Liver (tissue), 9 donors: ENCODE results near the gene URAD. TPM values are rescaled to one million over a fixed set of nuclear protein-coding genes. Genes with fewer than 3 reads are reported as not detected.
A peak's percentile ranks its signal among the peaks of the same experiment; 100 is the strongest.

Source experiments
- DNase-seq: peaks from one replicate; pipeline ENCODE4 v3.0.0-alpha.2; 2017; ENCODE audit warnings: low spot score
- H3K27ac ChIP-seq, 2 donors: one replicate each; pipeline ENCODE4 v1.7.0; 2013; ENCODE audit warnings: inconsistent platforms in 2 of 2, low read length in 2 of 2, control low read depth in 1 of 2, low read depth in 1 of 2, mild to moderate bottlenecking in 1 of 2
- H3K27me3 ChIP-seq, 4 donors: one replicate each; pipeline versions ENCODE4 v1.6.1 to v1.7.0; 2013; ENCODE audit warnings: low read length in 3 of 4, inconsistent platforms in 1 of 4, mild to moderate bottlenecking in 1 of 4, moderate library complexity in 1 of 4; ENCODE audit not compliant: control insufficient read depth in 4 of 4, insufficient read depth in 4 of 4
- H3K36me3 ChIP-seq, 4 donors: one replicate each; pipeline versions ENCODE4 v1.6.1 to v1.7.0; 2013; ENCODE audit warnings: low read length in 3 of 4, mild to moderate bottlenecking in 3 of 4, low read depth in 1 of 4, moderate library complexity in 1 of 4; ENCODE audit not compliant: control insufficient read depth in 4 of 4, insufficient read depth in 3 of 4
- H3K4me1 ChIP-seq, 4 donors: one replicate each; pipeline versions ENCODE4 v1.6.1 to v1.7.0; 2013; ENCODE audit warnings: low read length in 3 of 4, mild to moderate bottlenecking in 3 of 4, moderate library complexity in 1 of 4; ENCODE audit not compliant: control insufficient read depth in 4 of 4, insufficient read depth in 4 of 4
- H3K4me3 ChIP-seq, 3 donors: one replicate each; pipeline versions ENCODE4 v1.6.1 to v1.7.0; 2013; ENCODE audit warnings: low read length in 3 of 3, control low read depth in 1 of 3, low read depth in 1 of 3, mild to moderate bottlenecking in 1 of 3
- H3K9ac ChIP-seq, 2 donors: one replicate each; pipeline ENCODE4 v1.7.0; 2013; ENCODE audit warnings: low read length in 2 of 2, mild to moderate bottlenecking in 2 of 2, moderate library complexity in 2 of 2, control low read depth in 1 of 2, low read depth in 1 of 2
- H3K9me3 ChIP-seq, 4 donors: one replicate each; pipeline versions ENCODE4 v1.6.1 to v1.7.0; 2013; ENCODE audit warnings: low read length in 3 of 4; ENCODE audit not compliant: control insufficient read depth in 4 of 4
- ATF3 ChIP-seq: IDR thresholded peaks from 2 replicates; pipeline ENCODE4 v1.6.1; 2016; ENCODE audit warnings: antibody characterized with exemption
- CTCF ChIP-seq: fragments of 150-350 bp; IDR thresholded peaks from 2 replicates; pipeline ENCODE4 v1.5.1; 2017; ENCODE audit warnings: improper control_type of control experiment, low read depth, low read length; ENCODE audit not compliant: missing input control
- EGR1 ChIP-seq, 2 donors: IDR thresholded peaks; 2 replicates each; pipeline ENCODE4 v1.6.1; 2016 to 2018; ENCODE audit warnings: antibody characterized with exemption in 2 of 2, low read depth in 2 of 2
- FOXA1 ChIP-seq: IDR thresholded peaks from 2 replicates; pipeline ENCODE4 v1.6.1; 2016; ENCODE audit warnings: antibody characterized with exemption
- FOXA2 ChIP-seq: IDR thresholded peaks from 2 replicates; pipeline ENCODE4 v1.6.1; 2016; ENCODE audit warnings: antibody characterized with exemption
- GABPA ChIP-seq, 2 donors: IDR thresholded peaks in 1 of 2; conservative IDR thresholded peaks in 1 of 2; 2 replicates each; pipeline ENCODE4 v1.6.1; 2016; ENCODE audit warnings: antibody characterized with exemption in 2 of 2, mild to moderate bottlenecking in 1 of 2, moderate library complexity in 1 of 2
- HNF4A ChIP-seq, 2 donors: conservative IDR thresholded peaks; 2 replicates each; pipeline ENCODE4 v1.6.1; 2016; ENCODE audit warnings: antibody characterized with exemption in 2 of 2, mild to moderate bottlenecking in 2 of 2
- HNF4G ChIP-seq: IDR thresholded peaks from 2 replicates; pipeline ENCODE4 v1.6.1; 2016; ENCODE audit warnings: antibody characterized with exemption
- JUND ChIP-seq, 2 donors: IDR thresholded peaks; 2 replicates each; pipeline ENCODE4 v1.6.1; 2016; ENCODE audit warnings: antibody characterized with exemption in 2 of 2
- MAX ChIP-seq: IDR thresholded peaks from 2 replicates; pipeline ENCODE4 v1.6.1; 2016; ENCODE audit warnings: antibody characterized with exemption
- NR2F2 ChIP-seq: IDR thresholded peaks from 2 replicates; pipeline ENCODE4 v1.6.1; 2016; ENCODE audit warnings: antibody characterized with exemption
- RAD21 ChIP-seq, 2 donors: IDR thresholded peaks; 2 replicates each; pipeline ENCODE4 v1.6.1; 2016; ENCODE audit warnings: antibody characterized with exemption in 2 of 2, mild to moderate bottlenecking in 2 of 2
- REST ChIP-seq: IDR thresholded peaks from 2 replicates; pipeline ENCODE4 v1.6.1; 2016; ENCODE audit warnings: antibody characterized with exemption, mild to moderate bottlenecking
- SP1 ChIP-seq: IDR thresholded peaks from 2 replicates; pipeline ENCODE4 v1.6.1; 2018; ENCODE audit warnings: antibody characterized with exemption, mild to moderate bottlenecking
- TAF1 ChIP-seq: conservative IDR thresholded peaks from 2 replicates; pipeline ENCODE4 v1.6.1; 2016; ENCODE audit warnings: antibody characterized with exemption, mild to moderate bottlenecking
- YY1 ChIP-seq: IDR thresholded peaks from 2 replicates; pipeline ENCODE4 v1.6.1; 2016; ENCODE audit warnings: antibody characterized with exemption, mild to moderate bottlenecking
- ZBTB33 ChIP-seq: IDR thresholded peaks from 2 replicates; pipeline ENCODE4 v1.6.1; 2016; ENCODE audit warnings: antibody characterized with exemption
- WGBS: extraction: QIAGEN DNeasy Blood & Tissue Kit; methylation state at CpG from one replicate; pipeline ENCODE4 v1.1.7; 2013; 5-methylcytosine and 5-hydroxymethylcytosine counted together
- polyA plus RNA-seq, 2 donors: library from polyadenylated mRNA; stranded (reverse) in 1 of 2; unstranded in 1 of 2; fragments of 200-250 nt in 1 of 2; fragments of >200 nt in 1 of 2; fragmentation: Nextera tagmentation in 1 of 2; extraction: Ambion mirVana in 1 of 2; gene quantifications; one replicate each; pipeline versions ENCODE4 v1.2.1 to v1.2.3, GENCODE V29; 2013 to 2015
- total RNA-seq, 2 donors: library from RNA; depleted of rRNA; stranded (reverse); fragments of >200 nt; gene quantifications; one replicate each; pipeline ENCODE4 v1.2.3, GENCODE V29; 2014
- donor health status: healthy.
- donor health status: healthy.
- donor health status: healthy.
- donor health status: healthy.
- donor health status: healthy.

Gene URAD
- total and polyA plus RNA-seq, 4 donors, result not detected

GRCh38 chr13:27968316-27969081, 20.0 kb downstream of the URAD start:
- peak overlapping the region in 1 of 3 donors; percentile 24 for H3K4me3 ChIP-seq
- TF ChIP-seq FOXA1 (no peak), REST (no peak), EGR1 (IDR thresholded peaks at IDR 0.05; ENCODE audit: low read depth in 2 of 2) (no peak), YY1 (no peak), FOXA2 (no peak), GABPA (IDR thresholded peaks at IDR 0.05 in 1 of 2, conservative IDR thresholded peaks at IDR 0.05 in 1 of 2) (no peak), SP1 (no peak), CTCF (no peak), MAX (no peak), ZBTB33 (no peak), RAD21 (IDR thresholded peaks at IDR 0.05) (no peak), HNF4A (conservative IDR thresholded peaks at IDR 0.05) (no peak), ATF3 (no peak), TAF1 (no peak), HNF4G (no peak), JUND (IDR thresholded peaks at IDR 0.05) (no peak), NR2F2 (no peak)
- no peaks in the 10 kb centered on the region for H3K36me3 ChIP-seq
- peaks cover 9 to 18% (median 11%) of the 10 kb centered on the region in 4 donors for H3K4me1 ChIP-seq
- peaks cover 10 to 40% (median 26%) of the 10 kb centered on the region in 4 donors for H3K27me3 ChIP-seq
- no peak for DNase-seq
- H3K9me3 ChIP-seq, result no peaks in the 10 kb centered on the region
- no peak overlapping the region for H3K27ac ChIP-seq
- H3K9ac ChIP-seq, result no peak overlapping the region
- 2% methylated on average over 86 of the region's 86 CpGs for WGBS
